HEK293 (cell line): ENCODE measurements around the gene OSBP2.

ENCODE experiments used
- CTCF ChIA-PET: fragments of 350-600 bp; formaldehyde crosslinking; extraction: SDS; loops from one replicate; lab custom pipeline; 2021; ENCODE audit warnings: antibody characterized with exemption; lab: Yijun Ruan, JAX
- POLR2A ChIA-PET: fragments of 300-600 bp; formaldehyde crosslinking; extraction: SDS; loops from one replicate; lab custom pipeline; 2020; ENCODE audit warnings: antibody characterized with exemption, inconsistent platforms; lab: Yijun Ruan, JAX
- H3K27ac ChIP-seq: fragments of 200-500 bp; sonication (Bioruptor generic); 2 replicates; pipeline ENCODE4 v1.5.1; 2014; ENCODE audit warnings: low read depth, low read length, control low read depth, inconsistent platforms; ENCODE audit errors: extremely low read depth
- H3K36me3 ChIP-seq, 2 experiments: fragments of 200-500 bp in 1 of 2; sonication (Bioruptor generic) in 1 of 2; 1 replicate in 1 of 2; 2 replicates in 1 of 2; pipeline ENCODE4 v1.5.1; 2014 to 2017; ENCODE audit warnings: inconsistent platforms in 2 of 2, low read length in 2 of 2; ENCODE audit not compliant: control insufficient read depth in 2 of 2, insufficient read depth in 1 of 2
- H3K4me1 ChIP-seq: fragments of 200-500 bp; sonication (Bioruptor generic); 2 replicates; pipeline ENCODE4 v1.5.1; 2014; ENCODE audit warnings: mild to moderate bottlenecking, low read length, inconsistent platforms; ENCODE audit not compliant: control insufficient read depth, insufficient read depth
- H3K4me3 ChIP-seq: 2 replicates; pipeline ENCODE4 v1.5.1; 2011; ENCODE audit warnings: low read depth, mild to moderate bottlenecking, control low read depth, low read length, moderate library complexity
- H3K9me3 ChIP-seq: fragments of 200-500 bp; sonication (Bioruptor generic); 2 replicates; pipeline ENCODE4 v1.5.1; 2014; ENCODE audit warnings: low read depth, low read length, inconsistent platforms; ENCODE audit not compliant: control insufficient read depth, insufficient read depth
- HOXC10 ChIP-seq: sonication (generic); formaldehyde crosslinking; IDR thresholded peaks from 2 replicates; pipeline ENCODE4 v1.8.1; 2023; ENCODE audit warnings: mild to moderate bottlenecking, missing genetic modification reagents
- IKZF3 ChIP-seq: fragments of 450-650 bp; IDR thresholded peaks from 2 replicates; pipeline ENCODE4 v1.5.0; 2018; ENCODE audit warnings: missing biosample characterization, mild to moderate bottlenecking, missing genetic modification characterization, moderate library complexity
- OSR2 ChIP-seq: fragments of 450-650 bp; formaldehyde crosslinking; IDR thresholded peaks from 2 replicates; pipeline ENCODE4 v1.5.1; 2016; ENCODE audit warnings: missing biosample characterization, missing genetic modification characterization
- PRDM1 ChIP-seq: fragments of 450-650 bp; formaldehyde crosslinking; IDR thresholded peaks from 2 replicates; pipeline ENCODE4; 2016; ENCODE audit warnings: missing biosample characterization, missing genetic modification characterization
- ZFP3 ChIP-seq: fragments of 450-650 bp; formaldehyde crosslinking; IDR thresholded peaks from 2 replicates; pipeline ENCODE4 v1.5.1; 2016; ENCODE audit warnings: low read depth, missing biosample characterization, missing genetic modification characterization
- ZNF157 ChIP-seq: fragments of 450-650 bp; formaldehyde crosslinking; IDR thresholded peaks from 2 replicates; pipeline ENCODE4 v1.5.1; 2016; ENCODE audit warnings: missing biosample characterization, missing genetic modification characterization
- ZNF239 ChIP-seq: fragments of 450-650 bp; formaldehyde crosslinking; IDR thresholded peaks from 2 replicates; pipeline ENCODE4 v1.5.1; 2016; ENCODE audit warnings: missing biosample characterization, missing genetic modification characterization
- ZNF354C ChIP-seq: fragments of 450-650 bp; formaldehyde crosslinking; IDR thresholded peaks from 2 replicates; pipeline ENCODE4 v1.5.1; 2016; ENCODE audit warnings: missing biosample characterization, missing genetic modification characterization, low read depth, borderline replicate concordance
- ZNF600 ChIP-seq: fragments of 450-650 bp; formaldehyde crosslinking; IDR thresholded peaks from 2 replicates; pipeline ENCODE4 v1.5.1; 2016; ENCODE audit warnings: missing biosample characterization, missing genetic modification characterization
- ZNF629 ChIP-seq: fragments of 450-650 bp; formaldehyde crosslinking; IDR thresholded peaks from 2 replicates; pipeline ENCODE4 v1.5.1; 2017; ENCODE audit warnings: missing biosample characterization, missing genetic modification characterization
- ZNF664 ChIP-seq: fragments of 450-650 bp; formaldehyde crosslinking; IDR thresholded peaks from 2 replicates; pipeline ENCODE4 v1.5.1; 2016; ENCODE audit warnings: missing biosample characterization, missing genetic modification characterization
- ZNF791 ChIP-seq: fragments of 450-650 bp; formaldehyde crosslinking; IDR thresholded peaks from 2 replicates; pipeline ENCODE4 v1.5.1; 2016; ENCODE audit warnings: missing biosample characterization, missing genetic modification characterization
- ZNF792 ChIP-seq: fragments of 450-650 bp; formaldehyde crosslinking; IDR thresholded peaks from 2 replicates; pipeline ENCODE4 v1.5.1; 2016; ENCODE audit warnings: missing biosample characterization, missing genetic modification characterization
- TF ChIP-seq, protein P1 (sequence below): fragments of 450-650 bp; formaldehyde crosslinking; IDR thresholded peaks from 2 replicates; pipeline ENCODE4 v1.5.1; 2016; ENCODE audit warnings: missing biosample characterization, missing genetic modification characterization
- TF ChIP-seq, protein P2 (sequence below): fragments of 450-650 bp; formaldehyde crosslinking; conservative IDR thresholded peaks from 2 replicates; pipeline ENCODE4 v1.5.1; 2016; ENCODE audit warnings: low read depth, missing biosample characterization, missing genetic modification characterization
- TF ChIP-seq, protein P3 (sequence below): fragments of 450-650 bp; formaldehyde crosslinking; IDR thresholded peaks from 2 replicates; pipeline ENCODE4 v1.5.1; 2016; ENCODE audit warnings: missing biosample characterization, missing genetic modification characterization

Gene OSBP2

DNA sequence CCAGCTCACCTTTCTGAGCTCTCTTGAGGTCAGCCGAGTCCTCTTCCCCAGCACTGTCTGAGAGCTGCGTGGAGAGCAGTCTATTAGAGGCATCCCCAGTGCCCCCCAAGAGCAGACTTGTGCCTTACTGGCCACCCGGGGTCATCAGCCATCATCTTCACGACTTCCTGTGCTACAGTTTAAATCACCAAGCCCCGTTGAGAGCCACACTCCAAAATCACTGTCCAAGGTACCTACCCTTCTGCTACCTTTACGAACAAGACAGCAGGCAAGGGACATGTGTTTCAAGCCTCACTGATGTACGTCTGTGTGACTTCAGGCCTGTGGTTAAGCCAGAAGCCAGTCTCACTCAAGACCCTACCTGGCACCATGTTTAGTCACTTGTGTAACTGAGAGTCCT lies 238.8 kb downstream of the OSBP2 start:
- Histone ChIP-seq H3K4me1 (no peaks in the 10 kb centered on the region), H3K4me3 (no peak overlapping the region), H3K9me3 (no peaks in the 10 kb centered on the region), H3K36me3 (peaks cover 70 to 95% of the 10 kb centered on the region in 2 experiments), H3K27ac (no peak overlapping the region)
- ChIA-PET POLR2A (no interaction called here), CTCF (no interaction called here)
- no peak for TF ChIP-seq ZNF239
- TF ChIP-seq, protein P1, sequence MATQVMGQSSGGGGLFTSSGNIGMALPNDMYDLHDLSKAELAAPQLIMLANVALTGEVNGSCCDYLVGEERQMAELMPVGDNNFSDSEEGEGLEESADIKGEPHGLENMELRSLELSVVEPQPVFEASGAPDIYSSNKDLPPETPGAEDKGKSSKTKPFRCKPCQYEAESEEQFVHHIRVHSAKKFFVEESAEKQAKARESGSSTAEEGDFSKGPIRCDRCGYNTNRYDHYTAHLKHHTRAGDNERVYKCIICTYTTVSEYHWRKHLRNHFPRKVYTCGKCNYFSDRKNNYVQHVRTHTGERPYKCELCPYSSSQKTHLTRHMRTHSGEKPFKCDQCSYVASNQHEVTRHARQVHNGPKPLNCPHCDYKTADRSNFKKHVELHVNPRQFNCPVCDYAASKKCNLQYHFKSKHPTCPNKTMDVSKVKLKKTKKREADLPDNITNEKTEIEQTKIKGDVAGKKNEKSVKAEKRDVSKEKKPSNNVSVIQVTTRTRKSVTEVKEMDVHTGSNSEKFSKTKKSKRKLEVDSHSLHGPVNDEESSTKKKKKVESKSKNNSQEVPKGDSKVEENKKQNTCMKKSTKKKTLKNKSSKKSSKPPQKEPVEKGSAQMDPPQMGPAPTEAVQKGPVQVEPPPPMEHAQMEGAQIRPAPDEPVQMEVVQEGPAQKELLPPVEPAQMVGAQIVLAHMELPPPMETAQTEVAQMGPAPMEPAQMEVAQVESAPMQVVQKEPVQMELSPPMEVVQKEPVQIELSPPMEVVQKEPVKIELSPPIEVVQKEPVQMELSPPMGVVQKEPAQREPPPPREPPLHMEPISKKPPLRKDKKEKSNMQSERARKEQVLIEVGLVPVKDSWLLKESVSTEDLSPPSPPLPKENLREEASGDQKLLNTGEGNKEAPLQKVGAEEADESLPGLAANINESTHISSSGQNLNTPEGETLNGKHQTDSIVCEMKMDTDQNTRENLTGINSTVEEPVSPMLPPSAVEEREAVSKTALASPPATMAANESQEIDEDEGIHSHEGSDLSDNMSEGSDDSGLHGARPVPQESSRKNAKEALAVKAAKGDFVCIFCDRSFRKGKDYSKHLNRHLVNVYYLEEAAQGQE (tag by site-specific recombination) = peak; percentile 83

DNA sequence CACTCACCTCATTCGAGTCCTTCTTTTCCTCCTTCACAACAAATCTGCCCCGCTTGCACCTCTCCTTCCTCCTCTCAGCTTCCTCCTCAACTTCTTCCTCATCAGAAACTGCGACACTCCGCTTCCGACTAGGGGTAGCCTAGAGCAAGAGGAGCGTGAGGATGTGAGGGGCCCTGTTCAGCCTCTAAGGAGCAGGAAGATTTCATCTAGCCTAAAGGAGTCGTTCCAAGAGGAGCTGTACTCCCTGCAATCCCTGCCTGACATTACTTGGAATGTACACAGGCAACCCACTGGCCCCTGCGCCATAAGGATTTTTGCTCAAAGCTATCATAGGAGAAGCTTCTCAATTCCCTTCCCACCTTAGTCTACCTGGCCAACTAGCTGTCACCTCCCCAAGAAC lies 239.4 kb downstream of the OSBP2 start:
- no peaks in the 10 kb centered on the region for H3K9me3 ChIP-seq
- no peak overlapping the region for H3K4me3 ChIP-seq
- no peak overlapping the region for H3K27ac ChIP-seq
- ChIA-PET CTCF (interaction anchor here (1.1 kb wide), 1 partner anchor 13 kb away, joined by 4 read pairs; no protein-coding TSS in a partner anchor), POLR2A (no interaction called here)
- peaks cover 74 to 95% of the 10 kb centered on the region in 2 experiments for H3K36me3 ChIP-seq
- H3K4me1 ChIP-seq = no peaks in the 10 kb centered on the region
- TF ChIP-seq HOXC10 (CRISPR knock-in tag) (no peak), OSR2 (no peak), ZNF629 (no peak), ZNF791 (tag by site-specific recombination) (no peak), ZNF792 (tag by site-specific recombination) (no peak), IKZF3 (tag by site-specific recombination) (no peak)
- TF ChIP-seq, protein P2, sequence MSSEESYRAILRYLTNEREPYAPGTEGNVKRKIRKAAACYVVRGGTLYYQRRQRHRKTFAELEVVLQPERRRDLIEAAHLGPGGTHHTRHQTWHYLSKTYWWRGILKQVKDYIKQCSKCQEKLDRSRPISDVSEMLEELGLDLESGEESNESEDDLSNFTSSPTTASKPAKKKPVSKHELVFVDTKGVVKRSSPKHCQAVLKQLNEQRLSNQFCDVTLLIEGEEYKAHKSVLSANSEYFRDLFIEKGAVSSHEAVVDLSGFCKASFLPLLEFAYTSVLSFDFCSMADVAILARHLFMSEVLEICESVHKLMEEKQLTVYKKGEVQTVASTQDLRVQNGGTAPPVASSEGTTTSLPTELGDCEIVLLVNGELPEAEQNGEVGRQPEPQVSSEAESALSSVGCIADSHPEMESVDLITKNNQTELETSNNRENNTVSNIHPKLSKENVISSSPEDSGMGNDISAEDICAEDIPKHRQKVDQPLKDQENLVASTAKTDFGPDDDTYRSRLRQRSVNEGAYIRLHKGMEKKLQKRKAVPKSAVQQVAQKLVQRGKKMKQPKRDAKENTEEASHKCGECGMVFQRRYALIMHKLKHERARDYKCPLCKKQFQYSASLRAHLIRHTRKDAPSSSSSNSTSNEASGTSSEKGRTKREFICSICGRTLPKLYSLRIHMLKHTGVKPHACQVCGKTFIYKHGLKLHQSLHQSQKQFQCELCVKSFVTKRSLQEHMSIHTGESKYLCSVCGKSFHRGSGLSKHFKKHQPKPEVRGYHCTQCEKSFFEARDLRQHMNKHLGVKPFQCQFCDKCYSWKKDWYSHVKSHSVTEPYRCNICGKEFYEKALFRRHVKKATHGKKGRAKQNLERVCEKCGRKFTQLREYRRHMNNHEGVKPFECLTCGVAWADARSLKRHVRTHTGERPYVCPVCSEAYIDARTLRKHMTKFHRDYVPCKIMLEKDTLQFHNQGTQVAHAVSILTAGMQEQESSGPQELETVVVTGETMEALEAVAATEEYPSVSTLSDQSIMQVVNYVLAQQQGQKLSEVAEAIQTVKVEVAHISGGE (tag by site-specific recombination) = no peak

DNA sequence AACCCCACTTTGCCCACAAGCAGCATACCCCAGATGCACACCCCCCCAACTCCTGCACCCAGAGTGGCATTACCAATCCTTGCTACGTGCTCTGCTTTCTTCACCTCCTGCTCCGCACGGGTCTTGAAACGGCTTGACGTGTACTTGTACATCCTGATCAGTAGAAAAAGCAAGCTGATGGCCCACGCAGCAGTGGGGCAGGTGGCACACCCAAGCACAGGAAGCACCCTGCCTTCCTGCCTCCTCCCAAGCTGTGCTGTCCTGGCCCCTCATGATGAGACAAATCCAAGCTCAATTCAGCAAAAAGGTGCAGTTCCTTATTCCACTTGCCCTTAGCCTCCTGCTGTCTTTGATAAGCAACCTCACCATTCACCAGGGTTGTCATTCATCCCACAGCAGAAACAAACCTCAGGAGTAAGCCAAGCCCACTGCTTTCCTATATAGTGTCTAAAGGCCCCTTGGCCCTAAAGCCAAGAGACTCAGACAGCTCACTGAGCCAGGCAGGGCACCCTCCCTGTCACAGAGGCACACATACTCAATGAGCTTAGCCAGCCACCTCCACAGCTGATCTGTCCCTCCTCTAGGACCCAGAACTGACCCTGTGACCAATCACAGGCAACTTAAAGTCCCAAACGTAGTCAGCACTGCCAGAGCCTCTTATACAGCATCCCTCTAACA lies 246.2 kb downstream of the OSBP2 start:
- H3K27ac ChIP-seq = no peak overlapping the region
- H3K36me3 ChIP-seq = peaks cover 60 to 97% of the 10 kb centered on the region in 2 experiments
- H3K4me1 ChIP-seq = no peaks in the 10 kb centered on the region
- H3K4me3 ChIP-seq = no peak overlapping the region
- CTCF ChIA-PET = no interaction called here
- TF ChIP-seq PRDM1 (0 out of 2 replicates have a peak, but pooled peaks have one; percentile 0), ZNF600 (tag by site-specific recombination) (no peak)
- H3K9me3 ChIP-seq = no peaks in the 10 kb centered on the region
- POLR2A ChIA-PET = interaction anchor here (0.7 kb wide), 1 partner anchor 15 kb away, joined by 4 read pairs; no protein-coding TSS in a partner anchor

DNA sequence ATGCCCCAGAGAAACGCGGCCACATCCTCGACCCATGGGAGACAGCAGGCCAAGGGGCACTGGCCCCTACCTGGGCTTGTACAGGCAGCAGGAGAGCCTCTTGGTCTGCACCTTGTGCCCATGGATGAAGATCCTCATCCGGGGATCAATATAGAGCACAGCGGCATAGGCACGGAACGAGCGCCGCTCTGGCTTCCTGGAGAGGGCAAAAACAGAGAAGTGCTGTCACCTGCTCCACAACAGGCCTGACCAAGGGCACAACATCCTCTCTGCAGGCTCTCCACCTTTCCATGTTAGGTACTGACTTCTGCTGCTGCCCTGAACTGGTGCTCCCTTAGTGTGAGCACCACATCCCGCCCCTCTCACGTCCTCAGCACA lies 246.7 kb downstream of the OSBP2 start:
- Histone ChIP-seq H3K9me3 (no peaks in the 10 kb centered on the region), H3K27ac (no peak overlapping the region), H3K4me3 (no peak overlapping the region), H3K4me1 (no peaks in the 10 kb centered on the region), H3K36me3 (peaks cover 63 to 98% of the 10 kb centered on the region in 2 experiments)
- CTCF ChIA-PET = no interaction called here
- POLR2A ChIA-PET = no interaction called here
- TF ChIP-seq ZNF354C (tag by site-specific recombination) = no peak
- TF ChIP-seq ZFP3 = no peak
- TF ChIP-seq, protein P3, sequence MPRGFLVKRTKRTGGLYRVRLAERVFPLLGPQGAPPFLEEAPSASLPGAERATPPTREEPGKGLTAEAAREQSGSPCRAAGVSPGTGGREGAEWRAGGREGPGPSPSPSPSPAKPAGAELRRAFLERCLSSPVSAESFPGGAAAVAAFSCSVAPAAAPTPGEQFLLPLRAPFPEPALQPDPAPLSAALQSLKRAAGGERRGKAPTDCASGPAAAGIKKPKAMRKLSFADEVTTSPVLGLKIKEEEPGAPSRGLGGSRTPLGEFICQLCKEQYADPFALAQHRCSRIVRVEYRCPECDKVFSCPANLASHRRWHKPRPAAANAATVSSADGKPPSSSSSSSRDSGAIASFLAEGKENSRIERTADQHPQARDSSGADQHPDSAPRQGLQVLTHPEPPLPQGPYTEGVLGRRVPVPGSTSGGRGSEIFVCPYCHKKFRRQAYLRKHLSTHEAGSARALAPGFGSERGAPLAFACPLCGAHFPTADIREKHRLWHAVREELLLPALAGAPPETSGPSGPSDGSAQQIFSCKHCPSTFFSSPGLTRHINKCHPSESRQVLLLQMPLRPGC = no peak
- no peak for TF ChIP-seq ZNF157 (tag by site-specific recombination)
- TF ChIP-seq ZNF664 (tag by site-specific recombination) = no peak
